ENCODE data around the gene TEC.

The TEC gene

GRCh38 chr4:48139691-48140090 is 129.9 kb downstream of the TEC start:
- no peak overlapping the region for H3K27ac ChIP-seq
- TF ChIP-seq, protein P1, sequence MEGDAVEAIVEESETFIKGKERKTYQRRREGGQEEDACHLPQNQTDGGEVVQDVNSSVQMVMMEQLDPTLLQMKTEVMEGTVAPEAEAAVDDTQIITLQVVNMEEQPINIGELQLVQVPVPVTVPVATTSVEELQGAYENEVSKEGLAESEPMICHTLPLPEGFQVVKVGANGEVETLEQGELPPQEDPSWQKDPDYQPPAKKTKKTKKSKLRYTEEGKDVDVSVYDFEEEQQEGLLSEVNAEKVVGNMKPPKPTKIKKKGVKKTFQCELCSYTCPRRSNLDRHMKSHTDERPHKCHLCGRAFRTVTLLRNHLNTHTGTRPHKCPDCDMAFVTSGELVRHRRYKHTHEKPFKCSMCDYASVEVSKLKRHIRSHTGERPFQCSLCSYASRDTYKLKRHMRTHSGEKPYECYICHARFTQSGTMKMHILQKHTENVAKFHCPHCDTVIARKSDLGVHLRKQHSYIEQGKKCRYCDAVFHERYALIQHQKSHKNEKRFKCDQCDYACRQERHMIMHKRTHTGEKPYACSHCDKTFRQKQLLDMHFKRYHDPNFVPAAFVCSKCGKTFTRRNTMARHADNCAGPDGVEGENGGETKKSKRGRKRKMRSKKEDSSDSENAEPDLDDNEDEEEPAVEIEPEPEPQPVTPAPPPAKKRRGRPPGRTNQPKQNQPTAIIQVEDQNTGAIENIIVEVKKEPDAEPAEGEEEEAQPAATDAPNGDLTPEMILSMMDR (conservative IDR thresholded peaks at IDR 0.05): no peak
- no peak for TF ChIP-seq ZFX (IDR thresholded peaks at IDR 0.05)

- no peak overlapping the region for H3K27ac ChIP-seq
- TF ChIP-seq, protein P1 (conservative IDR thresholded peaks at IDR 0.05): no peak
- TF ChIP-seq ZFX (IDR thresholded peaks at IDR 0.05): no peak
Measured at GRCh38 chr4:48138936-48139335, 130.7 kb downstream of the TEC start.

DNA sequence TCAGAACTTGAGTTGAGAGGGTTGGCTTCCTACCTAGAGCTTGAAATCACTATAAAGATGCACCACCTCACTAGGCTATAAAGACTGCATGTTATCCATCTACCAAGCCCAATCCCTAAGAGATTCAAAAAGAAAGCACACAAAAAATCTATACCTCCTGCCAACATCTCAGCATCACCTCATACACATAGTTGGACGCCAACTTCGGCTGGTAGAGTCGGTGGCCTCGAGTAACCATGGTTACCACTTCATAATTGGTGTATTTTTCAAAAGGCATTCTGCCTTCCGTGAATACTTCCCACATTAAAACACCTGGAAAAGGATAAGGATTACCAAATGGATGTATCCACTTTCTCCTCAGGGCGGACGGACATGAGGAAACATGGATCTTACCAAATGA is 131.1 kb downstream of the TEC start:
- H3K27ac ChIP-seq: no peak overlapping the region
- TF ChIP-seq ZFX (IDR thresholded peaks at IDR 0.05): no peak
- TF ChIP-seq, protein P1 (conservative IDR thresholded peaks at IDR 0.05): no peak

DNA sequence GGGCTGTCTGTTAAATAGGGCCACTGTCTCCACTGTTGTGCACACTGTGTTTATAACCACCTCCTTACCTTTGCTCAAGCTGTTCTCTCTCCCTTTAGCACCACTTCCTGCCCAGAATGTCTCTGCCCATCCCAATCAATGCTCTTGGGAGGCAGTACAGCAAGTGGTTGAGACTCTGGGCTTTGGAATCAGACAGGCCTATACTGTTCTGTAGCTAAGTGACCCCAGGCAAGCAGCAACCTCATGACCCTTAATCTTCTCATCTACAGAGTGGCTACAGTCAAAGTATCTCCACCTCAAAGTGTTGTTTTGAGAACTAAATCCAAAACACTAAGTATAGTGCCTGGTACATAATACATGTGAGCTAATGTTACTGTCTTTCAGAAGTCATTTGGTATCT is 131.8 kb downstream of the TEC start:
- H3K27ac ChIP-seq: no peak overlapping the region
- TF ChIP-seq, protein P1 (conservative IDR thresholded peaks at IDR 0.05): no peak
- no peak for TF ChIP-seq ZFX (IDR thresholded peaks at IDR 0.05)

DNA sequence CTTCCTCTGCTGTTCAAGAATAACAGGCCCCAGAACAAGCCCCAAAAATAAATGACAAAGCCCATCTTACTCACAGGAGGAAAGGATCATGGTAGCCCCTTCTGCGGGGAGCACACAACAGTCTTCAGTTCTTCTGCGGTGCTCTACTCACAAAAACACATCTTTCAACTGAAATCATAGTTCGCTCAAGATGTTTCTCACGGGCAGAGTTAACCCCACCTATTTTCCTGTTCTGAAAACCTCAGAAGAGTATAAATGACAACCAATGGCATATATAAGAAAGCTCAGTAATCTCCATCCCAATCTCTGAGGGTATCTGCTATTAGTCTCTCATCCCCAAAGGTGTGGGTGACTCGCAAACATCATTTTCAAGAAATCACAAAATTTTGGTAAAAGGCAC is 135.6 kb downstream of the TEC start, which contains the start of gene TXK:
Gene TXK, minus strand, starts transcription at position 170 of the 400 bp plus-strand sequence. Its CDS starts 80 bp downstream, at position 90.
- no peak for TF ChIP-seq ZFX (IDR thresholded peaks at IDR 0.05)
- TF ChIP-seq, protein P1 (conservative IDR thresholded peaks at IDR 0.05): no peak
- no peak within 1 kb of the TSS for H3K27ac ChIP-seq

GRCh38 chr4:48133669-48134068 is 136.0 kb downstream of the TEC start:
- TF ChIP-seq, protein P1 (conservative IDR thresholded peaks at IDR 0.05): no peak
- TF ChIP-seq ZFX (IDR thresholded peaks at IDR 0.05): no peak
- no peak overlapping the region for H3K27ac ChIP-seq

DNA sequence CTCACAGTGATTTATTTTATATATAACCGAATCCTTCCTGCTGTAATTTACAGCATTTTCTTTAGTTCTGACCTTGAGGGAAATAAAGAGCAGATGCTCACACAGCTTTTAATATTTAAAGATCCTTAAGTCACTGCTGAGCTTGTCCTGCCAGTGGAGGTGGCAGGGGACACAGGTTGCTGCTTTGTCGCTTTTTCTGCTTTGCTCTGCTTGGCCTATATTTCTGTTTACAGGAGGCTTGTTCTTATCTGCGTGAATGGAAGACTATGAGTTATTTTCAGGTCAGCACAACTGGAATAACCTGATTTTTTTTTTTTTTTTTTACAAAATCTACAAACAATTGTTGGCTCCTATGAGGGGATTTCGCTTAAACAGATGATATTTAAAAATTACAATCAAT is 137.9 kb downstream of the TEC start:
- TF ChIP-seq, protein P1 (conservative IDR thresholded peaks at IDR 0.05): no peak
- no peak for TF ChIP-seq ZFX (IDR thresholded peaks at IDR 0.05)
- H3K27ac ChIP-seq: no peak overlapping the region

Data from C4-2B (cell line).